Effector memory CD8-positive, alpha-beta T cell (primary cell): ENCODE measurements around the gene GAREM1.

ENCODE experiments used
- ATAC-seq: fragments of 150-1000 bp; cut with Tn5 transposase; replicated peaks from 2 replicates; pipeline ENCODE4 v1.10.0; 2021; ENCODE audit warnings: mild to moderate bottlenecking, moderate library complexity
- DNase-seq, 3 experiments: peaks; one replicate each; pipeline ENCODE4 v3.0.0; 2021
- H3K27ac Mint-ChIP-seq, 2 donors: one replicate each; pipeline ENCODE4 v1.8.0; 2022; ENCODE audit warnings: mild to moderate bottlenecking in 2 of 2, mixed read lengths in 2 of 2, moderate library complexity in 2 of 2
- H3K27me3 Mint-ChIP-seq, 2 donors: one replicate each; pipeline ENCODE4 v1.8.0; 2022; ENCODE audit warnings: mixed read lengths in 2 of 2
- H3K36me3 Mint-ChIP-seq: one replicate; pipeline ENCODE4 v1.8.0; 2022; ENCODE audit warnings: mild to moderate bottlenecking, moderate library complexity, mixed read lengths; ENCODE audit not compliant: insufficient read depth
- H3K4me1 Mint-ChIP-seq, 2 donors: one replicate each; pipeline ENCODE4 v1.8.0; 2022; ENCODE audit warnings: low read depth in 2 of 2, mixed read lengths in 2 of 2
- H3K4me3 Mint-ChIP-seq, 2 donors: one replicate each; pipeline ENCODE4 v1.8.0; 2022; ENCODE audit warnings: mild to moderate bottlenecking in 2 of 2, mixed read lengths in 2 of 2, moderate library complexity in 2 of 2
- H3K9me3 Mint-ChIP-seq, 2 donors: one replicate each; pipeline ENCODE4 v1.8.0; 2022; ENCODE audit warnings: mixed read lengths in 2 of 2

GAREM1 gene

DNA sequence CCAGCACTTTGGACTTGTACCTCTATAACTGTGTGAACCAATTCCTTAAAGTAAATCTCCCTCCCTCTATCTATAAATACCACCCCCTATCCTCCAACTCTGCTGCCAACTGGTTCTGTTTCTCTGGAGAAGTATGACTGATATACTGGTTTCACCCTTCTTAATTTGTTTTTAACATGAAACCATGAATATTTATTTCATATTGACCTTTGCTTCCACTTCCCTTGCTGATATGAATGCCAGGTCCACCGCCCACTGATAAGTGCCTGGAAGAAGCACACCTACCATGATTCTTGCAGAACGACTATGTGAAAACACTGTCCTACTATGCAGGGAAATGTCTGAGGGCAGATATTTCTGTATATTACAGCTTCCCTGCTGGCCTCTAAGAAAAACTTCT, 131.6 kb downstream of the GAREM1 start:
- Mint-ChIP-seq H3K4me3 (no peak overlapping the region), H3K4me1 (no peaks in the 10 kb centered on the region), H3K36me3 (peaks cover 3% of the 10 kb centered on the region), H3K27me3 (peaks cover 4 to 5% of the 10 kb centered on the region in 2 donors), H3K27ac (no peak overlapping the region), H3K9me3 (peaks cover 5 to 7% of the 10 kb centered on the region in 2 donors)
- no peak for ATAC-seq
- DNase-seq: no peak

DNA sequence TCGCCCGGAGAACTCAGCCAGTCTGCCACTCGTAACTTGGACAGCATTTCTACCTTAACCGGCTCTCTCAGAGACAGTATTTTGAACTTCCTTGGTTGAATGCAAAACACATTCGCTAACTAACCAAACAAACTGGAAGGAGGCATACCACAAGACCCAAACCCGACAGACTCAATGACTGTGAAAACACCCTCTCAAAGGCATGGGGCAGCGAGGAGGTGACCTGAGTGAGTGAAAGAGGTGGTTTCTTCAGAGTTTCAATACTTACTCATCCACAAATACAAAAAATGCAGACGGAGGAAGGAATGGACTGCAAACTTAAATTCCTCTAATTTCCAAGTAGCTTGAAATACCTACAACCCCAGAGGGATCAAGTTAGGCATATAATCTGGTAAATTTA, 132.9 kb downstream of the GAREM1 start:
- H3K27me3 Mint-ChIP-seq: no peaks in the 10 kb centered on the region
- no peak overlapping the region for H3K4me3 Mint-ChIP-seq
- no peaks in the 10 kb centered on the region for H3K36me3 Mint-ChIP-seq
- DNase-seq: no peak
- peaks cover 5 to 7% of the 10 kb centered on the region in 2 donors for H3K9me3 Mint-ChIP-seq
- H3K27ac Mint-ChIP-seq: no peak overlapping the region
- ATAC-seq: no peak
- H3K4me1 Mint-ChIP-seq: no peaks in the 10 kb centered on the region

- DNase-seq: no peak
- H3K27ac Mint-ChIP-seq: no peak overlapping the region
These were observed 133.3 kb downstream of the GAREM1 start for GRCh38 chr18:32337347-32337746.

DNA sequence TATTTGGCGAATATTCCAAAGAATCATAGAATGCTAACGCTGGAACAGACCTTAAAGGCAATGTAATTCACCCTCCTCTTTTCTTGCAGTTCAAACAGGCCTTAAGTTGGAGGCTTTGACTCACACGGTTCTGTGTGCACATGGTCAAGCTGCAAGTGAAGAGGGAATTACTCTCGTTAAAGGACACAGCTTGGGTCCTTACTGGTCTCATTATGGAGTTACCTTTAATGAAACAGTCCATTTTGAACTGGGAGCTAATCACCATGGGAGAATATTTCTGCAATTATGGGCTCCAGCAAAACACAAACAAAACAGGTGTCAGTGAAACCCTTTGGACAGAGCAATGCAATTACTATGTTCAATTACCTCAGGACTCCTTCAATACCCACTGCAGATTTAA, 135.5 kb downstream of the GAREM1 start:
- ATAC-seq: no peak
- Mint-ChIP-seq H3K27ac (no peak overlapping the region), H3K27me3 (peaks cover 0 to 7% of the 10 kb centered on the region in 2 donors), H3K36me3 (no peaks in the 10 kb centered on the region), H3K4me1 (no peaks in the 10 kb centered on the region), H3K4me3 (no peak overlapping the region), H3K9me3 (no peaks in the 10 kb centered on the region)
- DNase-seq: no peak

More at GRCh38 chr18:32337347-32337746, 133.3 kb downstream of the GAREM1 start:
- no peak for ATAC-seq
- Mint-ChIP-seq H3K27me3 (no peaks in the 10 kb centered on the region), H3K9me3 (peaks cover 4 to 7% of the 10 kb centered on the region in 2 donors), H3K4me3 (no peak overlapping the region), H3K4me1 (no peaks in the 10 kb centered on the region), H3K36me3 (no peaks in the 10 kb centered on the region)

GRCh38 chr18:32333781-32334180, 136.9 kb downstream of the GAREM1 start:
- peaks cover 0 to 7% of the 10 kb centered on the region in 2 donors for H3K27me3 Mint-ChIP-seq
- H3K9me3 Mint-ChIP-seq: no peaks in the 10 kb centered on the region
- H3K4me1 Mint-ChIP-seq: no peaks in the 10 kb centered on the region
- no peak overlapping the region for H3K4me3 Mint-ChIP-seq
- no peak overlapping the region for H3K27ac Mint-ChIP-seq
- DNase-seq (no peak), ATAC-seq (no peak)
- H3K36me3 Mint-ChIP-seq: no peaks in the 10 kb centered on the region

- ATAC-seq (no peak), DNase-seq (no peak)
- H3K27ac Mint-ChIP-seq: no peak overlapping the region
- H3K27me3 Mint-ChIP-seq: peaks cover 0 to 7% of the 10 kb centered on the region in 2 donors
- no peak overlapping the region for H3K4me3 Mint-ChIP-seq
- H3K4me1 Mint-ChIP-seq: no peaks in the 10 kb centered on the region
- no peaks in the 10 kb centered on the region for H3K36me3 Mint-ChIP-seq
- H3K9me3 Mint-ChIP-seq: no peaks in the 10 kb centered on the region
These were observed 138.0 kb downstream of the GAREM1 start for GRCh38 chr18:32332708-32333107.

DNA sequence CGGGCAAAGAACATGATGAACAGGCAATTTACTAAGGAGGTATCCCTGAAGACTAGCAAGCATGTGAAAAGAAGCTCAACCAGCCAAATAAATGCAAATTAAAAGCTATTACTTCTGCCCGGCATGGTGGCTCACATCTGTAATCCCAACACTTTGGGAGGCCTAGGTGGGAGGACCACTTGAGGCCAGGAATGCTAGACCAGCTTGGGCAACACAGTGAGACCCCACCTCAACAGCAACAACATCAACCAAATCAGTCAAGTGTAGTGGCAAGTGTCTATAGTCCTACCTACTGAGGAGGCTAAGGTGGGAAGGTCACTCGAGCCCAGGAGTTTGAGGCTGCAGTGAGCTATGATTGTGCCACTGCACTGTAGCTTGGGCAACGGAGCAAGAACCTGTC, 141.7 kb downstream of the GAREM1 start:
- Mint-ChIP-seq H3K27me3 (peaks cover 13% of the 10 kb centered on the region in 2 donors), H3K36me3 (no peaks in the 10 kb centered on the region), H3K4me1 (no peaks in the 10 kb centered on the region), H3K4me3 (no peak overlapping the region), H3K27ac (no peak overlapping the region), H3K9me3 (no peaks in the 10 kb centered on the region)
- ATAC-seq (no peak), DNase-seq (no peak)

GRCh38 chr18:32328379-32328778, 142.3 kb downstream of the GAREM1 start:
- Mint-ChIP-seq H3K4me3 (no peak overlapping the region), H3K36me3 (no peaks in the 10 kb centered on the region), H3K4me1 (no peaks in the 10 kb centered on the region), H3K27me3 (peaks cover 13 to 15% of the 10 kb centered on the region in 2 donors), H3K27ac (no peak overlapping the region), H3K9me3 (no peaks in the 10 kb centered on the region)
- ATAC-seq (no peak), DNase-seq (no peak)

GRCh38 chr18:32326450-32327308, 144.0 kb downstream of the GAREM1 start:
- ATAC-seq (no peak), DNase-seq (no peak)
- no peaks in the 10 kb centered on the region for H3K9me3 Mint-ChIP-seq
- no peaks in the 10 kb centered on the region for H3K4me1 Mint-ChIP-seq
- H3K36me3 Mint-ChIP-seq: no peaks in the 10 kb centered on the region
- no peak overlapping the region for H3K27ac Mint-ChIP-seq
- no peak overlapping the region for H3K4me3 Mint-ChIP-seq
- H3K27me3 Mint-ChIP-seq: peaks cover 12 to 15% of the 10 kb centered on the region in 2 donors

GRCh38 chr18:32324181-32324580, 146.5 kb downstream of the GAREM1 start:
- no peak overlapping the region for H3K4me3 Mint-ChIP-seq
- no peak for DNase-seq
- no peaks in the 10 kb centered on the region for H3K4me1 Mint-ChIP-seq
- H3K36me3 Mint-ChIP-seq: no peaks in the 10 kb centered on the region
- no peak for ATAC-seq
- H3K27me3 Mint-ChIP-seq: peaks cover 13 to 15% of the 10 kb centered on the region in 2 donors
- H3K27ac Mint-ChIP-seq: no peak overlapping the region
- H3K9me3 Mint-ChIP-seq: no peaks in the 10 kb centered on the region

GRCh38 chr18:32321826-32322225, 148.9 kb downstream of the GAREM1 start:
- no peaks in the 10 kb centered on the region for H3K9me3 Mint-ChIP-seq
- H3K4me3 Mint-ChIP-seq: no peak overlapping the region
- peaks cover 7 to 12% of the 10 kb centered on the region in 2 donors for H3K27me3 Mint-ChIP-seq
- no peaks in the 10 kb centered on the region for H3K36me3 Mint-ChIP-seq
- no peak overlapping the region for H3K27ac Mint-ChIP-seq
- no peak for ATAC-seq
- no peak for DNase-seq
- no peaks in the 10 kb centered on the region for H3K4me1 Mint-ChIP-seq

- Mint-ChIP-seq H3K27me3 (peaks cover 3 to 8% of the 10 kb centered on the region in 2 donors), H3K36me3 (no peaks in the 10 kb centered on the region), H3K27ac (no peak overlapping the region), H3K4me3 (no peak overlapping the region), H3K9me3 (no peaks in the 10 kb centered on the region), H3K4me1 (no peaks in the 10 kb centered on the region)
- ATAC-seq (no peak), DNase-seq (no peak)
These were observed 151.6 kb downstream of the GAREM1 start for GRCh38 chr18:32319084-32319483.

DNA sequence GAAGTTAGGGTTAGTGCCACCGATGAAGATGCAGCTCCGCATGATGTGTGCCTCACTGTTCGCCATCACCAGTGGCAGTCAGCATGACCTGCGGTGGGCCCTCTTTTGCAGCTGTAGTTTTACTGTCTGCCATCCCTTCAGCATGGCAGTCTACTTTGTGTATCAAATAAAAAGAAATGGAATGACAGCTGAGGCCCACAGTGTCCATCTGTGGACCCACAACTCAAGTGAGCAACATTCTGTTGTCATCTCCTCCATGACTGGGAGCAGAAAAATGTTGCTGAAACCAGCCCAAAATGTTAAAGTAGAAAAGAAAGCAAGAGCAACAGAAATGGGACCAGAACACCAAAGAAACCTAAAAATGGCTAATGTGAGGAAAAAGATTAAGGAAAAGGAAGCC, 152.1 kb downstream of the GAREM1 start:
- Mint-ChIP-seq H3K4me1 (no peaks in the 10 kb centered on the region), H3K9me3 (no peaks in the 10 kb centered on the region), H3K27ac (no peak overlapping the region), H3K27me3 (peaks cover 0 to 8% of the 10 kb centered on the region in 2 donors), H3K4me3 (no peak overlapping the region), H3K36me3 (no peaks in the 10 kb centered on the region)
- DNase-seq (no peak), ATAC-seq (no peak)

DNA sequence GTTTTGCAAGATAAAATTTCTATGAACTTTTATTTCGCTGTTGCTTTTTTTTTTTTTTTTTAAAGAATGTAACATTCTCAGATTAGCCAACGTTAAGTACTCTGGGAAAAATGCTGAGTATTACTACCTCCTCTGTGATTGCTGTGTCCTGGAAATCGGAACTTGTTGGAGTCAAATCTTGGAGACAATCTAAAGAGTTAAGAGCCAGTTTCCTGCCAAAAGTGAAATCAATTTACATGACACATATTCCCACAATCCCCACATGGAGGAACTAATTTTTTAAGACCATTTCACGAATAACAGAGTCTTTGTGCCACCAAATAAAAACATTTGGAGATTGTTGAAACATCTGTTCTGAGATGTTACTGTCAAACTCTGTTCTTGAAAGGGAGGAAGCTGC, 153.0 kb downstream of the GAREM1 start:
- H3K36me3 Mint-ChIP-seq: no peaks in the 10 kb centered on the region
- H3K27me3 Mint-ChIP-seq: peaks cover 0 to 8% of the 10 kb centered on the region in 2 donors
- no peaks in the 10 kb centered on the region for H3K4me1 Mint-ChIP-seq
- no peaks in the 10 kb centered on the region for H3K9me3 Mint-ChIP-seq
- ATAC-seq: no peak
- no peak overlapping the region for H3K4me3 Mint-ChIP-seq
- DNase-seq: no peak
- no peak overlapping the region for H3K27ac Mint-ChIP-seq
